Amniotic stem cell (primary cell): Measurements from ENCODE around the gene FRMD4B.

ENCODE experiments used
- DNase-seq: peaks from one replicate; lab custom pipeline; 2025; lab: John Stamatoyannopoulos, UW

FRMD4B gene

DNA sequence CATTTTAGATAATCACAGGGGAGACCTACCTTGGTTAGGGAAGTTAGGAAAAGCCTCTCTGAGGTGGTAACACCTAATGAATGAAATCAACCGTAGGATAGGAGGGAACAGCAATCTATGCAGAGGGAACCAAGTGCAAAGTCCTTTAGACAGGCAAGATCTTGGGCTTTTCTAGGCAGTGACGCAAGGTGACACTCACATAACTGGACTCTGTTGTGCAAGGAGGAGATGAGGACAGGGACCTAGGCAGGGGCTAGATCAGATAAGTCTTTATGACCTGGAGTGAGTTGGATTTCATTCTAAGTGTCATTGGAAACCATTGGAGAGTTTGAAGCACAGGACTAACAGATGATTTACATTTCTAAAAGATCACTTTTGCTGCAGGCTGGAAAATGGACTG, 258.9 kb downstream of the FRMD4B start:
- DNase-seq, result no peak

DNA sequence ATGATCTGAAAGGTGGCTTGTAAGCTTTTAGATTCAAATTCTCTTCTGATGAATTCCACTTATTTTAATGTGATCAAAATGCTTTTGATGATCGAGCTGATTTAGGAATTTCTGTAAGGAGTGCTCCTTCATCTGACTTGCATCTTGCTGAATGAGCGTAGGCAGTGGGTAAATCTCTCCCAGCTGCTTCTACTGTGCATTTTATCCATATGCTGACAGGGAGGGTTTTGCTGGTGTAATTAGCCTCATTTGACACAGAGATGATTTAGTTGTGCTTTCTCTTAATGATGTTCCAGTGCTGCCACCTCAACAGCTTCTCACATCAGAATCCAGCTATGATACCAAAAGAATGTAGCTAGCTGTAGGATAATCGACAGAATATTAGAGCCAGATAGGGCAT, 259.7 kb downstream of the FRMD4B start:
- DNase-seq, result no peak

DNA sequence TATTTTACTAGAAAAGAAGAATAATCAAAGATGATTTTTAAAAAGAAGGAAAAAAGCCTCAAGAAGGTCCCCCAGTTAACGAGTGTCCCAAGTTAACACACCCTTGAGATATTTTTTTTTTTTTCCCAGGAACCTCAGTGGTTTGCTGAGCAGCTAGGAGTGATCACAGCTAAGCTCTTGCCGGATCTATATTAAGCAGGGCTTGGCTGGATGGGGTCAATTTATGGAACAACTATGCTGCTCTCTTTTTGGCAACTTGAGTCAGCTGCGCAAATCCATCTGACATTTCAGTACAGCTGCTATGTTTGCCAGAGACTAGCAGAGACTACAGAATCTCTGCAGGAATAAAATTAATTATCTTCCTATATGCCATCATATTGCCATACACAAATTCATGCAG, 263.5 kb downstream of the FRMD4B start, which contains the start of gene LMOD3:
Gene LMOD3 (minus strand): TSS at position 193 of the 400 bp plus-strand sequence. CDS start 209 bp downstream, outside the sequence.
- DNase-seq, result no peak

DNA sequence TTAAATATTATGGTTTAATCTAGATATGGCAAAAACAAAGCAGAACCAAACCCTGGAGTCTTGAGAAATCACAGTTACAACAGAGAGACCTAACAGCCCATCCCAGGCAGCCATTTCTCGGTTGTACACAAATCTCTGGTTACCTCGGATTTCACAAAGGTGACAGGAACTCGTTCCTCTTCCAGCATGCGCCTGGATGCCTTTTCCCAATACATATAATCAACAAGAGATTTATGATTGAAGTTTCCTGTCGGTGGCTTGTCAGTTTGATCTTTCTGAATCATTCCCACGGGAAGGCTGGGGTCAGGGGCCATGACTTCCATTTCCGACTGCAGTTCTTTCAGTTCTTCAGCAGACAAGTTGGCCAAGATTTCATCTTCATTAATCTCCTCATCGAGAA, 263.9 kb downstream of the FRMD4B start:
- DNase-seq, result no peak

DNA sequence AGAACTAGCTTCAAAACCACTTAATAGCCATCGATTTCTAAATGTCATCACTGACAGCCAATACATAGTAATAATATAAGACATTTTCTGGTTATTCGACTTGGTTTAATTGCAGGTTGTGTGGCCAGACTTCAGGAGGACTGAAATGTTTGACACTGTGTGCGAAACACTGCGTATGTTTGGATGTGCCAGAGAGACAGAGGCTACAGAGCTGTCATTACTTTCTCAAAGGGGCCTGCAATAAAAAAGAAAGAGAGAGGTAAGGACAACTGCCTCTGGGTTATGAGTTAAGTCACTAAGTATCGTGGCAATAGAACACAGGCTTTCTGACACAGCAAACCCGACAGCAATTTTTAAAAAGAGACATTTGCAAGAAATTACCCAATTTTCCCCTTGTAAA, 264.4 kb downstream of the FRMD4B start:
- DNase-seq, result no peak

DNA sequence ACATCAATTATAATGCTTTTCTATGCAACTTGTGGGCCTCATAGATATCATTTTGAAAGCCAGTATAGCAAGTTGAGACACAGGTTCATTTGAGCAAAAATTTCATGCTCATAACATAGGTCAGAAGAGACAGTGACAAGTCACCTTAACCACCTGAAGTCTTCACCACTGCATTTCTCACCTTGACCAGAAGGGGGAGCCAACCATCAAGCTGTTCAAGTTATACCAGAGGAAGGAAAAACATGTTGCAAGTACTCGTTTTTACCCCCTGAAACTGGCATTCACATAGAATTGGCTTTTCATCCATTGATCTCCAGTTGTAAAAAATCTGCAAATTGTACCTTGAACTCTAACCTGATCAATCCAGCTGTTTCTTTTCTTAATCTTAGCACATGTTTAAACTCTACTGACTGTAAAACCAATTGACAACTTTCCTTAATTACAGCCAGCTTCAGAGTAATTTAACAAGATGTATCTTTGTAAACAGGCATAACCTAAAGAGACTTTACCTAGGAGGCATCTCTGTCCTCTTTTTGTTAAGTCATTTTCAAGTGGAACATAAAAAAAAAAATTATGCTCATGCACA, 264.9 kb downstream of the FRMD4B start:
- peak; percentile 19 for DNase-seq
